ACHN (cell line): ENCODE measurements around the gene KCNQ1.

Experiments
- DNase-seq: peaks from one replicate; pipeline ENCODE4 v3.0.0-alpha.2; 2015
- in situ Hi-C: cut with HindIII; loops from 2 replicates; pipeline ENCODE4 v1.10.0; 2017; ENCODE audit warnings: low sequenced_read_pairs, low pct_ligation_motif_present, low pct_unique_long_range_greater_than_20kb

Gene KCNQ1

DNA sequence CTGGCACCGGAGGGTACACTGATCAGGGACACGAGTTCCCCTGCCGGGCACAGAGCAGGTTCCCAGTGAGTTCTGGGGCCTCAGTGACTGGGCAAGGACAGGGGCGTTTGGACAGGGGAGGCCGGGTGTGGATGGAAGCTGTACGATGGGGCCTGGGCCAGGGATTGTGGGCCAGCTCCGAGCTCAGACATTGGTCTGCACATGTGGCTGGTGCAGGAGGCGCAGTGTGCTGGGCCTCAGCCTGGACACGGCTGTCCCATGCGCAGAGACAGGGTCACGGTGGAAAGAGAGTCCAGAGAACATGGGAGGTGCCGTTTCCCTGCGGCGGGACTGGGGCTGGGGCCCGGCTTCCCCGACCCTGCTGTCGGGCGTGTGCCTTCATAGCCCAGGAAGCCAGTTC lies 380.0 kb downstream of the KCNQ1 start:
- in situ Hi-C loops, result no loop called here
- DNase-seq, result no peak

DNA sequence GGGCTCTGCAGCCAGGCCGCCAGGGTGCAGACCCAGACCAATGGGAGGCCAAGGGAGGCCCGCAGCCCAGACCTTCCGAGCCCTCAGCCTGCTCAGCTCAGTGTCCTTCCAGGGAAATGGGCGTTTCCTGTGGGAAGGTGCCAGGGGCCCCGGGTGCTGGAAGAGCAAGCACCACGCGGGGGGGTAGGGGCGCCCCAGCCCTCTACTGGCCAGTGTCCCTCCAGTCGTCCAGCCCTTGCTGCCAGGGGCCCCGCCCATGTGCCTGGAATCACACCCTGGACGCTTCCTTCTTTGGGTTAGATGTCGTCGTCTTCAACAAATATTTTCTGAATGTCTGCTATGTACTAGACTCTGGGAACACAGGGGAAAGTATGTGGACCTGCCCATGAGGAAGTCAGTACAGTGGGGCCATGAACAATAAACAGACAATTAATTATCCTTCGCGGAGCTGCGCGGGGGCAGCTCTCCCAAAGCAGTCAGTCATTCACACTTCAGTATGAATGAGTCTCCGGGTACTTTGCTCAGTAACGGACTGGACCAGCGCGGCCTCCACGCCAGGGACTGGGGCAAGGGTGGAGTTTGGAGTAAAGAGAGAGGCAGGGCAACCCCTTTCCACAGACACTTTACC lies 380.6 kb downstream of the KCNQ1 start:
- DNase-seq, result no peak
- in situ Hi-C loops, result no loop called here

- in situ Hi-C loops, result no loop called here
- peak; percentile 30 for DNase-seq
These were observed 381.3 kb downstream of the KCNQ1 start for GRCh38 chr11:2825889-2826678.

- DNase-seq, result no peak
- in situ Hi-C loops, result no loop called here
These were observed 381.9 kb downstream of the KCNQ1 start for GRCh38 chr11:2826679-2827056.

DNA sequence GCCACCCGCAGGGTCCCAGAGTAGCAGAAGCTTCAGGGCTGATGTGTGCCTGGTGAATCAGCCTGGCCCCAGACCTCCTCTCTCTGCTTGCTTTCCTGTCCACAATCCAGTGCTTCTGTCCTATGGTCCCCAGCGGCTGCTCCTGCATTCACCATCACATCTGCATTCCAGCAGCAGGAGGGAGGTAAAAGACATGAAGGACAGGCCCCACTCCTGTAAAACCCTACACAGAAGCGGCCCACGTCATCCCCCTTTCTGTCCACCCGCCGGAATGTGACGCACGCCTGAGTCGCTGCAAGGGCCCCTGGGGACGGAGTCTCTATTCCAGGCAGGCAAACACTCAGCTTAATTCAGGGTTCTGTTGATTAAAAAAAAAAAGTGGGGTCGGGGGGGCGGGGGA lies 382.4 kb downstream of the KCNQ1 start:
- in situ Hi-C loops, result no loop called here
- no peak for DNase-seq

GRCh38 chr11:2827792-2828191 lies 383.0 kb downstream of the KCNQ1 start:
- in situ Hi-C loops, result no loop called here

DNA sequence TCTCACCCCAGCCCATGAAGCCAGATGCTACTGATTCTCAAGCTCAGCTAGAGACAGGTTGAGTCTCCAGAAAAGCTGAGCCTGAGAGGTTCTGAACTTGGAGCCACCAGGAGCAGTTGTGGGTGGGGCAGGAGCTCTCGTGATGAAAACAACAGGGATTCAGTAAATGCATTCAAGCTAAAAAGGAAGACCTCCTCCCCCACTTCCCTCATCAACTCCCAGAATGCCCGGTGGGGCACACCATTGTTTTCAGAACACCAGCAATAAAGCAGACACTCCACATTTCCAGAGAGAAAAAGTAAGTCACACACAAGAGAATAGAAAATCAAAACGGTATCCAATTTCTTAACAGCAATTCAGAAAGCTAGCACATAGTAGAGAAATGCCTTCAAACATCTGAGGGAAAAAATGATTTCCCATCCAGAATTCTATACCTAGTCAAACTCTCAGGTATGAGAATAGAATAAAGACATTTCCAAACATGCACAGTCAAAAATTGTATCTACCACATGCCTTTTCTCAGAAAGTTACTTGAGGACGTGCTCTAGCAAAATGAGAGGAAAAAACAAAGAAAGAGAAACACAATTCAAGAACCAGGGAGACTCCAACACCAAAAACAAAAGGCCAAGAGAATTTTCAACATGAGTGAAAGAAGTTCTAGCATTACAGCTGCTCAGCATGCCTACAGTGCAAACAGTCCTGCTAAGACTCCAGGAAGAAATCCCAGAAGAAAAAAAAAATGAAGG lies 383.9 kb downstream of the KCNQ1 start:
- no peak for DNase-seq
- in situ Hi-C loops, result no loop called here

More at GRCh38 chr11:2827792-2828191, 383.0 kb downstream of the KCNQ1 start:
- DNase-seq, result no peak

- in situ Hi-C loops, result no loop called here
- DNase-seq, result no peak
These were observed 385.4 kb downstream of the KCNQ1 start for GRCh38 chr11:2830030-2830812.

DNA sequence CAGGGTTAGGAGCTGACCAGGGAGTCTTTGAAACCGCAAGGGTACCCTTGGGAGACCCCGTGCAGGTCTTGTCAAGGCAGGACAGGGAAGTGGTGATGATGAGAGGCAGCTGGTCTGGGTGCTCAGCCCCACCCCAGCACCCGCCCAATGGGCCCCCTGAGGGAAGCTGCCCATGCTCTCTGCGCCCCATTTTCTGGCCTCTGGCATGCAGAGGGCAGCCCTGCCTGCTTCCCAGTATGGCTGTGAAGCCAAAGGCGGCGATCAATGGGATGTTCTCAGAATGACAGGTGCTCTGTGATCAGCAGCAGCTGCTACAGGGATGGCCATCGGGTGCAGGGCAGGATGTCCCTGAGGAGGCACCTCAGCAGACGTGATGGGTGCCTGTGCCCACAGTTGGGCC lies 386.1 kb downstream of the KCNQ1 start:
- in situ Hi-C loops, result no loop called here
- no peak for DNase-seq

DNA sequence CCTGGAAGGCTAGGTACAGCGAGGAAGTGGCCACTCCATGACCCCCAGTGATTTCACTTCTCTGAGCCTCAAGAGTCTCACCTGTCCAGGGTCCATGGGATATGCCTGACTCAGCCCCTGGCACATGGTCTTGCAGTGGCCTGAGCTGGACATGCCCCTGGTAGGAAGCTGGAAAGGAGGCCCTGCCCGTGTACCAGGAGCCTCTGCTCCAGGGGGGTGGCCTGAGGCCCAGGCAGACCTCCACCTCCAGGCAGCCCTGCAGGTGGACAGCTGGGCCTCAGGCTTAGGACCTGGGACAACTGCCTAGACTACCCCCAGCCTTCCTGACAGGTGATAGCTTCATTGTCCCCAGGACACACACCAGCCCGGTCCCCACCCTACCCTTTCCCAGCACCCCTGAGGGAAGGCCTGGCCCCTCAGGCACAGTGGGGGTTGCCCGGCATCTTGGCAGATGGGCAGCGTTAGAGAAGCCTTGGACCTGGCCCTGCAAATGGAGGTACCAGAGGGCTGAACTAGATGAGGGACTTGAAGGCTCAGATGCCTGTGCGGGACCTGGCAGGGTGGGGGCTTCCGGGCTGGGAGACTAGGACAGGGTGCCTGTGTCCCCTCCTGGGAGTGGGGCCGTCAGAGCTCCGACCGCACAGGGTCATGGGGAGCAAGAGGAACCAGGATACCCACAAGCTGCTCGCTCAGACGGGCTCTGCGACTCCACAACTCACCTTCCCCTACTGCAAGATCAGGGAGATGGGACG lies 387.1 kb downstream of the KCNQ1 start:
- DNase-seq, result no peak
- in situ Hi-C loops, result no loop called here

- in situ Hi-C loops, result no loop called here
- no peak for DNase-seq
These were observed 387.8 kb downstream of the KCNQ1 start for GRCh38 chr11:2832533-2833020.

- no peak for DNase-seq
- in situ Hi-C loops, result no loop called here
These were observed 388.4 kb downstream of the KCNQ1 start for GRCh38 chr11:2833051-2833715.

GRCh38 chr11:2833716-2834502 lies 389.1 kb downstream of the KCNQ1 start:
- DNase-seq, result no peak
- in situ Hi-C loops, result no loop called here

- DNase-seq, result no peak
- in situ Hi-C loops, result no loop called here
These were observed 389.9 kb downstream of the KCNQ1 start for GRCh38 chr11:2834503-2835273.

DNA sequence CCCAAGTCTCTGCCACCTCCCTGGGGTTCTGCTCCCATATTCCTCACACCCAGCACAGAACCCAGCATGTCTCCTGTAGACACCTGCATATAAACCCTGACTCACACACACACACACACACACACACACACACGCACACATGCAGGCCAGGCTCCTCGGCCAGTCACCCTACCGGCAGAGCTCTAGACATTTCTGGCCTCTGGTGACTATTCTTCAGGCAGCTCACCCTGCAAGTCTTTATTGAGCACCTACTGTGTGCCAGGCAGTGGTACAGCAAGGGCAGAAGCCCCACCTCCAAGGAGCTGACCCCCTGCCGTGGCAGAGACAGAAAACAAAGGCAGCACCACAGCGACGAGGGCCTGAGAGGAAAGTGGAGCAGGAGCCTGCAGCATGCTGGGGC lies 390.5 kb downstream of the KCNQ1 start:
- DNase-seq, result no peak
- in situ Hi-C loops, result no loop called here

DNA sequence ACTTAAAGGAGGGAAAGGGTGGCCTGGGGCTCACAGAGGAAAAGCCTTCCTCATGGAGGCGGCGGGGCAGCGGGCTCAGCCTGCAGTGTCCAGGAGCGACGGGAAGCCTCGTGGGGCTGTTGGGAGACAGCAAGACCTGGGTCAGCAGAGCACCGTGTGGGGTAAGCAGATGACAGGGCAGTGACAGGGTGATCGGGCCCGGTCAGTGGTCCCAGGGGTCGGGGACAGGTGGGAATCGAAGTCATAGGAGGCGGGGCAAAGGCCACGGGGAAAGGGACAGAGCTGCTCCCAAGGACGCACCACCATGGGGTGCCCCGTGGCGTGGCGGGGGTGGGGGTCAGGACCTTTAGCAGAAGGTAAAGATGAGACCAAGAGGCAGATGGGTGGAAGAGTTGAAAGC lies 390.9 kb downstream of the KCNQ1 start:
- DNase-seq, result no peak
- in situ Hi-C loops, result no loop called here
